Liver (tissue), 9 donors: ENCODE measurements around the gene SOX8. TPM values are rescaled to one million over a fixed set of nuclear protein-coding genes. Genes with fewer than 3 reads are reported as not detected.

Experiments
- DNase-seq: peaks from one replicate; pipeline ENCODE4 v3.0.0-alpha.2; 2017; ENCODE audit warnings: low spot score
- H3K27ac ChIP-seq, 2 donors: one replicate each; pipeline ENCODE4 v1.7.0; 2013; ENCODE audit warnings: inconsistent platforms in 2 of 2, low read length in 2 of 2, control low read depth in 1 of 2, low read depth in 1 of 2, mild to moderate bottlenecking in 1 of 2
- H3K27me3 ChIP-seq, 4 donors: one replicate each; pipeline versions ENCODE4 v1.6.1 to v1.7.0; 2013; ENCODE audit warnings: low read length in 3 of 4, inconsistent platforms in 1 of 4, mild to moderate bottlenecking in 1 of 4, moderate library complexity in 1 of 4; ENCODE audit not compliant: control insufficient read depth in 4 of 4, insufficient read depth in 4 of 4
- H3K36me3 ChIP-seq, 4 donors: one replicate each; pipeline versions ENCODE4 v1.6.1 to v1.7.0; 2013; ENCODE audit warnings: low read length in 3 of 4, mild to moderate bottlenecking in 3 of 4, low read depth in 1 of 4, moderate library complexity in 1 of 4; ENCODE audit not compliant: control insufficient read depth in 4 of 4, insufficient read depth in 3 of 4
- H3K4me1 ChIP-seq, 4 donors: one replicate each; pipeline versions ENCODE4 v1.6.1 to v1.7.0; 2013; ENCODE audit warnings: low read length in 3 of 4, mild to moderate bottlenecking in 3 of 4, moderate library complexity in 1 of 4; ENCODE audit not compliant: control insufficient read depth in 4 of 4, insufficient read depth in 4 of 4
- H3K4me3 ChIP-seq, 3 donors: one replicate each; pipeline versions ENCODE4 v1.6.1 to v1.7.0; 2013; ENCODE audit warnings: low read length in 3 of 3, control low read depth in 1 of 3, low read depth in 1 of 3, mild to moderate bottlenecking in 1 of 3
- H3K9ac ChIP-seq, 2 donors: one replicate each; pipeline ENCODE4 v1.7.0; 2013; ENCODE audit warnings: low read length in 2 of 2, mild to moderate bottlenecking in 2 of 2, moderate library complexity in 2 of 2, control low read depth in 1 of 2, low read depth in 1 of 2
- H3K9me3 ChIP-seq, 4 donors: one replicate each; pipeline versions ENCODE4 v1.6.1 to v1.7.0; 2013; ENCODE audit warnings: low read length in 3 of 4; ENCODE audit not compliant: control insufficient read depth in 4 of 4
- EGR1 ChIP-seq, 2 donors: IDR thresholded peaks; 2 replicates each; pipeline ENCODE4 v1.6.1; 2016 to 2018; ENCODE audit warnings: antibody characterized with exemption in 2 of 2, low read depth in 2 of 2
- FOXA1 ChIP-seq: IDR thresholded peaks from 2 replicates; pipeline ENCODE4 v1.6.1; 2016; ENCODE audit warnings: antibody characterized with exemption
- FOXA2 ChIP-seq: IDR thresholded peaks from 2 replicates; pipeline ENCODE4 v1.6.1; 2016; ENCODE audit warnings: antibody characterized with exemption
- GABPA ChIP-seq, 2 donors: IDR thresholded peaks in 1 of 2; conservative IDR thresholded peaks in 1 of 2; 2 replicates each; pipeline ENCODE4 v1.6.1; 2016; ENCODE audit warnings: antibody characterized with exemption in 2 of 2, mild to moderate bottlenecking in 1 of 2, moderate library complexity in 1 of 2
- HNF4A ChIP-seq, 2 donors: conservative IDR thresholded peaks; 2 replicates each; pipeline ENCODE4 v1.6.1; 2016; ENCODE audit warnings: antibody characterized with exemption in 2 of 2, mild to moderate bottlenecking in 2 of 2
- HNF4G ChIP-seq: IDR thresholded peaks from 2 replicates; pipeline ENCODE4 v1.6.1; 2016; ENCODE audit warnings: antibody characterized with exemption
- JUND ChIP-seq, 2 donors: IDR thresholded peaks; 2 replicates each; pipeline ENCODE4 v1.6.1; 2016; ENCODE audit warnings: antibody characterized with exemption in 2 of 2
- MAX ChIP-seq: IDR thresholded peaks from 2 replicates; pipeline ENCODE4 v1.6.1; 2016; ENCODE audit warnings: antibody characterized with exemption
- RAD21 ChIP-seq, 2 donors: IDR thresholded peaks; 2 replicates each; pipeline ENCODE4 v1.6.1; 2016; ENCODE audit warnings: antibody characterized with exemption in 2 of 2, mild to moderate bottlenecking in 2 of 2
- RXRA ChIP-seq, 2 donors: IDR thresholded peaks; 2 replicates each; pipeline ENCODE4 v1.6.1; 2017 to 2018; ENCODE audit warnings: antibody characterized with exemption in 2 of 2, mild to moderate bottlenecking in 1 of 2
- SP1 ChIP-seq: IDR thresholded peaks from 2 replicates; pipeline ENCODE4 v1.6.1; 2018; ENCODE audit warnings: antibody characterized with exemption, mild to moderate bottlenecking
- TAF1 ChIP-seq: conservative IDR thresholded peaks from 2 replicates; pipeline ENCODE4 v1.6.1; 2016; ENCODE audit warnings: antibody characterized with exemption, mild to moderate bottlenecking
- YY1 ChIP-seq: IDR thresholded peaks from 2 replicates; pipeline ENCODE4 v1.6.1; 2016; ENCODE audit warnings: antibody characterized with exemption, mild to moderate bottlenecking
- ZBTB33 ChIP-seq: IDR thresholded peaks from 2 replicates; pipeline ENCODE4 v1.6.1; 2016; ENCODE audit warnings: antibody characterized with exemption
- WGBS: extraction: QIAGEN DNeasy Blood & Tissue Kit; methylation state at CpG from one replicate; pipeline ENCODE4 v1.1.7; 2013; 5-methylcytosine and 5-hydroxymethylcytosine counted together
- polyA plus RNA-seq, 2 donors: library from polyadenylated mRNA; stranded (reverse) in 1 of 2; unstranded in 1 of 2; fragments of 200-250 nt in 1 of 2; fragments of >200 nt in 1 of 2; fragmentation: Nextera tagmentation in 1 of 2; extraction: Ambion mirVana in 1 of 2; gene quantifications; one replicate each; pipeline versions ENCODE4 v1.2.1 to v1.2.3, GENCODE V29; 2013 to 2015
- total RNA-seq, 2 donors: library from RNA; depleted of rRNA; stranded (reverse); fragments of >200 nt; gene quantifications; one replicate each; pipeline ENCODE4 v1.2.3, GENCODE V29; 2014
- TF ChIP-seq, protein P1 (sequence below): IDR thresholded peaks from 2 replicates; pipeline ENCODE4 v1.6.1; 2016; ENCODE audit warnings: antibody characterized with exemption
- TF ChIP-seq, protein P2 (sequence below): fragments of 150-350 bp; IDR thresholded peaks from 2 replicates; pipeline ENCODE4 v1.5.1; 2017; ENCODE audit warnings: improper control_type of control experiment, low read depth, low read length; ENCODE audit not compliant: missing input control
- donor health status: healthy.
- donor health status: healthy.
- donor health status: healthy.
- donor health status: healthy.
- donor health status: healthy.

Gene SOX8
- total and polyA plus RNA-seq, 4 donors = 0.05 to 0.33 (median 0.17) TPM; not detected in 1

DNA sequence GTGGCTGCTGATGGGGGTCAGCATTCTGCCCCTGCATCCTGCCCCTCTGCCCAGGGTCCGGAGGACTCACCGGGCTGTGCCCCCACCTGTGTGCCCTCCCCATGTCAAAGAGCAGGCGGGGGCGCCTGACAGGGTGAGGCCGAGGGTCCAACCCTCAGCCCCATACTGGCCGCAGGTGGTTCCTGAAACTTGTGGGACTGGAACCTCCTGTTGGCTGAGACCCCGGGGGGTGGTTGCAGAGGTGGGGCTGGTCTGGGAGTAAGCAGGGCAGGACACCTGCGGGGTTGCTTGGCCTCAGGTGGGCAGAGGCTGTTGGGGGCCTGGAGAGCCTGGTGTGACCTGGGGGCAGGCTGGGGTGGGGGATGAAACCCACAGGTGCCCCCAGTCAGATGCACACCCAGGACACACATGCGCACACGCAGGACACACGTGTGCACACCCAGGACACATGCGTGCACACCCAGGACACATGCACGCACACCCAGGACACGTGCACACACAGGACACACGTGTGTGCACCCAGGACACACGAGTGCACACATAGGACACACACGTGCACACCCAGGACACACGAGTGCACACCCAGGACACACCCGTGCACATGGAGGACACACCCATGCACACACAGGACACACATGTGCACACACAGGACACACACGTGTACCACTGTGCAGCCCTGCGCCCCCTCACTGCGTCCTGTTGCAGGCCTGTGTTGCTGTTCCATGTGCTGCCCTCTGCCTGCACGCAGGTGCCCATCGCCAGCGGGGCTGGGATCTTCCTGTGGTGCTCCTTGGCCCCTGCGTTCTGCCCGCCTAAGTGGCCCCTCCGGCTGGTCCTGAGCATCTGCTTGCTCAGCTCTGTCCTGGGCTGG lies 31.4 kb downstream of the SOX8 start:
- H3K27me3 ChIP-seq = no peaks in the 10 kb centered on the region
- H3K27ac ChIP-seq = no peak overlapping the region
- TF ChIP-seq GABPA (IDR thresholded peaks at IDR 0.05 in 1 of 2, conservative IDR thresholded peaks at IDR 0.05 in 1 of 2) (no peak), YY1 (no peak), SP1 (no peak), FOXA2 (no peak), RAD21 (IDR thresholded peaks at IDR 0.05) (no peak), MAX (no peak), HNF4G (no peak), TAF1 (no peak), JUND (IDR thresholded peaks at IDR 0.05) (no peak)
- TF ChIP-seq, protein P1, sequence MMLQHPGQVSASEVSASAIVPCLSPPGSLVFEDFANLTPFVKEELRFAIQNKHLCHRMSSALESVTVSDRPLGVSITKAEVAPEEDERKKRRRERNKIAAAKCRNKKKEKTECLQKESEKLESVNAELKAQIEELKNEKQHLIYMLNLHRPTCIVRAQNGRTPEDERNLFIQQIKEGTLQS = no peak
- TF ChIP-seq, protein P2, sequence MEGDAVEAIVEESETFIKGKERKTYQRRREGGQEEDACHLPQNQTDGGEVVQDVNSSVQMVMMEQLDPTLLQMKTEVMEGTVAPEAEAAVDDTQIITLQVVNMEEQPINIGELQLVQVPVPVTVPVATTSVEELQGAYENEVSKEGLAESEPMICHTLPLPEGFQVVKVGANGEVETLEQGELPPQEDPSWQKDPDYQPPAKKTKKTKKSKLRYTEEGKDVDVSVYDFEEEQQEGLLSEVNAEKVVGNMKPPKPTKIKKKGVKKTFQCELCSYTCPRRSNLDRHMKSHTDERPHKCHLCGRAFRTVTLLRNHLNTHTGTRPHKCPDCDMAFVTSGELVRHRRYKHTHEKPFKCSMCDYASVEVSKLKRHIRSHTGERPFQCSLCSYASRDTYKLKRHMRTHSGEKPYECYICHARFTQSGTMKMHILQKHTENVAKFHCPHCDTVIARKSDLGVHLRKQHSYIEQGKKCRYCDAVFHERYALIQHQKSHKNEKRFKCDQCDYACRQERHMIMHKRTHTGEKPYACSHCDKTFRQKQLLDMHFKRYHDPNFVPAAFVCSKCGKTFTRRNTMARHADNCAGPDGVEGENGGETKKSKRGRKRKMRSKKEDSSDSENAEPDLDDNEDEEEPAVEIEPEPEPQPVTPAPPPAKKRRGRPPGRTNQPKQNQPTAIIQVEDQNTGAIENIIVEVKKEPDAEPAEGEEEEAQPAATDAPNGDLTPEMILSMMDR = no peak
- H3K4me1 ChIP-seq = no peaks in the 10 kb centered on the region
- H3K9ac ChIP-seq = no peak overlapping the region
- H3K4me3 ChIP-seq = no peak overlapping the region
- no peaks in the 10 kb centered on the region for H3K9me3 ChIP-seq
- WGBS = 84% methylated on average over 28 of the region's 28 CpGs
- no peak for DNase-seq
- no peaks in the 10 kb centered on the region for H3K36me3 ChIP-seq

GRCh38 chr16:1013593-1013900 lies 32.0 kb downstream of the SOX8 start:
- DNase-seq = no peak
- no peak overlapping the region for H3K27ac ChIP-seq
- 76% methylated on average over 8 of the region's 8 CpGs for WGBS

More at GRCh38 chr16:1013593-1013900, 32.0 kb downstream of the SOX8 start:
- Histone ChIP-seq H3K9me3 (no peaks in the 10 kb centered on the region), H3K36me3 (no peaks in the 10 kb centered on the region), H3K9ac (no peak overlapping the region), H3K4me1 (no peaks in the 10 kb centered on the region), H3K27me3 (no peaks in the 10 kb centered on the region), H3K4me3 (no peak overlapping the region)
- TF ChIP-seq GABPA (IDR thresholded peaks at IDR 0.05 in 1 of 2, conservative IDR thresholded peaks at IDR 0.05 in 1 of 2) (no peak), YY1 (no peak), EGR1 (IDR thresholded peaks at IDR 0.05; ENCODE audit: low read depth in 2 of 2) (no peak), MAX (no peak), JUND (IDR thresholded peaks at IDR 0.05) (no peak), FOXA2 (no peak), HNF4A (conservative IDR thresholded peaks at IDR 0.05) (no peak), ZBTB33 (no peak), RXRA (IDR thresholded peaks at IDR 0.05) (no peak), TAF1 (no peak), FOXA1 (no peak)
- TF ChIP-seq, protein P2 = no peak
